Esophagus squamous epithelium (tissue), 4 donors: ENCODE results near the gene SLC16A11.
A peak's percentile ranks its signal among the peaks of the same experiment; 100 is the strongest.

ENCODE experiments used
- POLR2A ChIP-seq, 4 donors: fragments of 450-650 bp; IDR thresholded peaks; one replicate each; pipeline ENCODE4 v1.6.1; 2017; ENCODE audit warnings: antibody characterized with exemption in 4 of 4, mild to moderate bottlenecking in 4 of 4, moderate library complexity in 3 of 4
- TF ChIP-seq, protein P1 (sequence below), 6 experiments: fragments of 450-650 bp in 4 of 6; fragments of 200-600 bp in 2 of 6; sonication (generic) in 2 of 6; IDR thresholded peaks; one replicate each; pipeline ENCODE4 v1.5.1; 2016 to 2019; ENCODE audit warnings: antibody characterized with exemption in 6 of 6, mild to moderate bottlenecking in 4 of 6, moderate library complexity in 4 of 6

DNA sequence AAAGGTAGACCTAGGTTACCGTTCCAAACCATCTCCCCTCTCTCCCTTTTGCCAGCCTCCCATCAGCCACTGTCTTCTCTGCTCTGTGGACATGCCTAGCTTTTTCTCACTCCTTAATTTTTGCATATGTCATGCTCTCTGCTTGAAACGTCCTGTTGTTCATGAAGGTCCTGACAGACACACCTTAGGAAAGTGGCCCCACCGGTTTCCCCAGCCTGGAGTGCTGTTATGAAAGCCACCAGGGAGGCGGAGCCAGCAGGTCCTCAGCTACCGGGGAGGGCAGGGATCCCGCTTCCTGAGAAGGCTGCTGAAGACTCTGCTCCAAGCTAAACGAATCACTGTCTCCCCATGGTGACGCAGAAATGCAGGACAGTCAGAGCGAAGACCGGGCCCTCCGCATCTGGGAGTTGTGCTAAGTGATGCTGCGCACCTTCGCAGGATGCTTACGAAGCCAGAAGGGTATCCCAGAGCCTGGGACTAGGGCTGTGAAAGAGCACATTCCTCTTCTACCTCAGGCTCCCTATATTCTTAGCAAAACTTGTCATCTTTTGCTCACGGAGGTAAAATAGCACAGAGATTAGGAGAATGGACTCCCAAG lies 2.3 kb upstream of the SLC16A11 start:
- TF ChIP-seq, protein P1, sequence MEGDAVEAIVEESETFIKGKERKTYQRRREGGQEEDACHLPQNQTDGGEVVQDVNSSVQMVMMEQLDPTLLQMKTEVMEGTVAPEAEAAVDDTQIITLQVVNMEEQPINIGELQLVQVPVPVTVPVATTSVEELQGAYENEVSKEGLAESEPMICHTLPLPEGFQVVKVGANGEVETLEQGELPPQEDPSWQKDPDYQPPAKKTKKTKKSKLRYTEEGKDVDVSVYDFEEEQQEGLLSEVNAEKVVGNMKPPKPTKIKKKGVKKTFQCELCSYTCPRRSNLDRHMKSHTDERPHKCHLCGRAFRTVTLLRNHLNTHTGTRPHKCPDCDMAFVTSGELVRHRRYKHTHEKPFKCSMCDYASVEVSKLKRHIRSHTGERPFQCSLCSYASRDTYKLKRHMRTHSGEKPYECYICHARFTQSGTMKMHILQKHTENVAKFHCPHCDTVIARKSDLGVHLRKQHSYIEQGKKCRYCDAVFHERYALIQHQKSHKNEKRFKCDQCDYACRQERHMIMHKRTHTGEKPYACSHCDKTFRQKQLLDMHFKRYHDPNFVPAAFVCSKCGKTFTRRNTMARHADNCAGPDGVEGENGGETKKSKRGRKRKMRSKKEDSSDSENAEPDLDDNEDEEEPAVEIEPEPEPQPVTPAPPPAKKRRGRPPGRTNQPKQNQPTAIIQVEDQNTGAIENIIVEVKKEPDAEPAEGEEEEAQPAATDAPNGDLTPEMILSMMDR (IDR thresholded peaks at IDR 0.05): peak in 2 of 6 experiments; percentile 2 to 7
- no peak for TF ChIP-seq POLR2A (IDR thresholded peaks at IDR 0.05)
